Loucy (cell line): ENCODE measurements around the gene RLF.

Source experiments
- CTCF ChIP-seq: fragments of 200-600 bp; sonication (generic); conservative IDR thresholded peaks from 2 replicates; pipeline ENCODE4 v1.5.1; 2014; ENCODE audit warnings: mild to moderate bottlenecking, antibody characterized with exemption, low read length
- EZH2phosphoT487 ChIP-seq: fragments of 200-600 bp; IDR thresholded peaks from 2 replicates; pipeline ENCODE4 v1.6.1; 2018; ENCODE audit warnings: antibody characterized with exemption, mild to moderate bottlenecking, moderate library complexity, borderline replicate concordance

- TF ChIP-seq CTCF (no peak), EZH2phosphoT487 (no peak)
Observed at GRCh38 chr1:40257688-40258444, 96.7 kb downstream of the RLF start, which contains the start of gene ZMPSTE24.
